Kidney (tissue), 14 donors: ENCODE data around the gene STAMBP. TPM values are rescaled to one million over a fixed set of nuclear protein-coding genes. Genes with fewer than 3 reads are reported as not detected.

Experiments
- DNase-seq, 5 donors: peaks; one replicate each; pipeline ENCODE4 v3.0.0-alpha.2; 2013 to 2020
- FAIRE-seq: peaks from 2 replicates; lab custom pipeline; 2012; peaks lifted over from hg19 to GRCh38; lab: Jason Lieb, UNC
- H3K27ac ChIP-seq, 2 donors: one replicate each; pipeline ENCODE4 v1.7.0; 2013; ENCODE audit warnings: low read depth in 2 of 2, low read length in 2 of 2, inconsistent platforms in 1 of 2
- H3K27me3 ChIP-seq: one replicate; pipeline ENCODE4 v1.7.1; 2013; ENCODE audit warnings: low read length, inconsistent platforms; ENCODE audit not compliant: control insufficient read depth, insufficient read depth
- H3K36me3 ChIP-seq, 3 donors: one replicate each; pipeline versions ENCODE4 v1.7.0 to v1.7.1; 2013; ENCODE audit warnings: low read length in 3 of 3, control low read depth in 1 of 3, inconsistent platforms in 1 of 3; ENCODE audit not compliant: insufficient read depth in 3 of 3, control insufficient read depth in 2 of 3
- H3K4me1 ChIP-seq, 3 donors: one replicate each; pipeline versions ENCODE4 v1.7.0 to v1.7.1; 2013; ENCODE audit warnings: low read length in 3 of 3, inconsistent platforms in 1 of 3, low read depth in 1 of 3; ENCODE audit not compliant: control insufficient read depth in 2 of 3, insufficient read depth in 2 of 3
- H3K4me3 ChIP-seq, 3 donors: one replicate each; pipeline versions ENCODE4 v1.7.0 to v1.8.1; 2013; ENCODE audit warnings: low read length in 3 of 3, control low read depth in 1 of 3, inconsistent platforms in 1 of 3
- H3K9ac ChIP-seq, 3 donors: one replicate each; pipeline versions ENCODE4 v1.7.0 to v1.7.1; 2013; ENCODE audit warnings: low read length in 3 of 3, control low read depth in 1 of 3, inconsistent platforms in 1 of 3
- H3K9me3 ChIP-seq, 3 donors: one replicate each; pipeline versions ENCODE4 v1.7.0 to v1.7.1; 2013; ENCODE audit warnings: low read length in 3 of 3, control low read depth in 1 of 3, inconsistent platforms in 1 of 3; ENCODE audit not compliant: control insufficient read depth in 2 of 3, insufficient read depth in 1 of 3
- CTCF ChIP-seq: IDR thresholded peaks from 3 replicates; pipeline ENCODE4 v1.5.1; 2012; ENCODE audit warnings: mild to moderate bottlenecking, moderate library complexity, borderline replicate concordance; ENCODE audit not compliant: insufficient read depth; ENCODE audit errors: extremely low read depth
- intact Hi-C: fragments of 100-400 bp; cut with DNase I; formaldehyde crosslinking; loops from one replicate; pipeline ENCODE4 v1.11.1; 2022
- polyA plus RNA-seq: library from polyadenylated mRNA; stranded (reverse); fragments of 350-450 nt; fragmentation: Illumina TruSeq; extraction: RNeasy Lipid Tissue Mini Kit (QIAGEN cat#74804); gene quantifications from one replicate; pipeline ENCODE4 v1.2.3, GENCODE V29; 2014; ENCODE audit warnings: low read depth, low replicate concordance; ENCODE audit not compliant: insufficient read depth
- total RNA-seq: library from RNA; stranded (reverse); fragmentation: NEBNext Ultra II Directional; extraction: Animal tissue kit (Norgen Biotek cat#: 25700); gene quantifications from one replicate; pipeline ENCODE4 v1.2.1, GENCODE V29; 2021
- donor health status: control.
- donor health status: control.
- donor health status: control.
- donor health status: control.
- donor health status: control.
- donor health status: DM: yes; HTN: yes; CAD: no.
- donor health status: Normal renal cell carcinoma (clear cell type).

Gene STAMBP
- total and polyA plus RNA-seq, 2 donors from 2014 or later: 34.8 to 58.9 TPM

GRCh38 chr2:73822276-73822675 is 6.5 kb upstream of the STAMBP start:
- DNase-seq (no peak), FAIRE-seq (no peak)
- Histone ChIP-seq H3K4me3 (no peak overlapping the region), H3K4me1 (no peaks in the 10 kb centered on the region), H3K27ac (no peak overlapping the region), H3K36me3 (no peaks in the 10 kb centered on the region), H3K9ac (no peak overlapping the region), H3K27me3 (no peaks in the 10 kb centered on the region), H3K9me3 (no peaks in the 10 kb centered on the region)
- intact Hi-C loops: no loop called here
- TF ChIP-seq CTCF: no peak

- TF ChIP-seq CTCF: no peak
- no peak overlapping the region for H3K4me3 ChIP-seq
- no peaks in the 10 kb centered on the region for H3K27me3 ChIP-seq
- no peaks in the 10 kb centered on the region for H3K4me1 ChIP-seq
- no peak for DNase-seq
- no peak for FAIRE-seq
- H3K9me3 ChIP-seq: no peaks in the 10 kb centered on the region
- intact Hi-C loops: no loop called here
- H3K36me3 ChIP-seq: no peaks in the 10 kb centered on the region
- no peak overlapping the region for H3K9ac ChIP-seq
- H3K27ac ChIP-seq: no peak overlapping the region
Measured at GRCh38 chr2:73822991-73823390, 5.8 kb upstream of the STAMBP start.

- intact Hi-C loops: no loop called here
- Histone ChIP-seq H3K36me3 (no peaks in the 10 kb centered on the region), H3K4me1 (no peaks in the 10 kb centered on the region), H3K27ac (no peak overlapping the region), H3K4me3 (no peak overlapping the region), H3K9me3 (no peaks in the 10 kb centered on the region), H3K27me3 (no peaks in the 10 kb centered on the region), H3K9ac (no peak overlapping the region)
- DNase-seq (peak in 1 of 5 donors; percentile 10), FAIRE-seq (no peak)
- no peak for TF ChIP-seq CTCF
Measured at GRCh38 chr2:73823416-73823815, 5.3 kb upstream of the STAMBP start.

GRCh38 chr2:73823916-73824523 is 4.7 kb upstream of the STAMBP start:
- no peak overlapping the region for H3K4me3 ChIP-seq
- H3K9ac ChIP-seq: no peak overlapping the region
- intact Hi-C loops: no loop called here
- no peaks in the 10 kb centered on the region for H3K4me1 ChIP-seq
- FAIRE-seq (peak; percentile 67), DNase-seq (peak in 3 of 5 donors; percentile 28 to 91 (median 84))
- H3K9me3 ChIP-seq: no peaks in the 10 kb centered on the region
- H3K27ac ChIP-seq: no peak overlapping the region
- TF ChIP-seq CTCF: peak; percentile 77
- H3K36me3 ChIP-seq: no peaks in the 10 kb centered on the region
- H3K27me3 ChIP-seq: no peaks in the 10 kb centered on the region
